Measurements from ENCODE around the gene LRRC74B.
"Not testable (repeated sequence)": the region's sequence is repeated elsewhere in the genome, so short reads cannot be mapped to it uniquely, and the experiment has no call there.

Gene LRRC74B

GRCh38 chr22:21032868-21033688 lies 12.7 kb upstream of the LRRC74B start:
- H3K9me3 Mint-ChIP-seq = no peaks in the 10 kb centered on the region
- no peak overlapping the region for H3K4me3 Mint-ChIP-seq
- H3K4me1 Mint-ChIP-seq = no peaks in the 10 kb centered on the region
- DNase-seq (ENCODE audit: low spot score in 2 of 2) (no peak), ATAC-seq (ENCODE audit: low read depth) (no peak)
- no peak overlapping the region for H3K27ac Mint-ChIP-seq
- no peaks in the 10 kb centered on the region for H3K36me3 Mint-ChIP-seq
- peaks cover 22% of the 10 kb centered on the region for H3K27me3 Mint-ChIP-seq

- Mint-ChIP-seq H3K9me3 (no peaks in the 10 kb centered on the region), H3K27ac (no peak overlapping the region), H3K27me3 (peaks cover 22% of the 10 kb centered on the region), H3K4me1 (no peaks in the 10 kb centered on the region), H3K36me3 (no peaks in the 10 kb centered on the region), H3K4me3 (no peak overlapping the region)
- no peak for ATAC-seq (ENCODE audit: low read depth)
- DNase-seq (ENCODE audit: low spot score in 2 of 2) = no peak
These were observed 11.9 kb upstream of the LRRC74B start for GRCh38 chr22:21033895-21034294.

GRCh38 chr22:21034989-21035388 lies 10.8 kb upstream of the LRRC74B start:
- H3K9me3 Mint-ChIP-seq = no peaks in the 10 kb centered on the region
- no peak for DNase-seq (ENCODE audit: low spot score in 2 of 2)
- H3K4me3 Mint-ChIP-seq = no peak overlapping the region
- H3K27ac Mint-ChIP-seq = no peak overlapping the region
- H3K4me1 Mint-ChIP-seq = no peaks in the 10 kb centered on the region
- no peak for ATAC-seq (ENCODE audit: low read depth)
- H3K27me3 Mint-ChIP-seq = peaks cover 18% of the 10 kb centered on the region
- H3K36me3 Mint-ChIP-seq = no peaks in the 10 kb centered on the region

GRCh38 chr22:21038405-21038804 lies 7.3 kb upstream of the LRRC74B start:
- no peak overlapping the region for H3K27ac Mint-ChIP-seq
- peaks cover 14% of the 10 kb centered on the region for H3K27me3 Mint-ChIP-seq
- no peaks in the 10 kb centered on the region for H3K9me3 Mint-ChIP-seq
- H3K4me1 Mint-ChIP-seq = peaks cover 5% of the 10 kb centered on the region
- no peak overlapping the region for H3K4me3 Mint-ChIP-seq
- H3K36me3 Mint-ChIP-seq = no peaks in the 10 kb centered on the region
- ATAC-seq (ENCODE audit: low read depth) (no peak), DNase-seq (ENCODE audit: low spot score in 2 of 2) (no peak)

- peaks cover 14% of the 10 kb centered on the region for H3K27me3 Mint-ChIP-seq
- not testable (repeated sequence) for H3K4me3 Mint-ChIP-seq; H3K9me3 Mint-ChIP-seq; DNase-seq (ENCODE audit: low spot score in 2 of 2); H3K36me3 Mint-ChIP-seq; H3K27ac Mint-ChIP-seq; ATAC-seq (ENCODE audit: low read depth); H3K4me1 Mint-ChIP-seq
These were observed 6.6 kb upstream of the LRRC74B start for GRCh38 chr22:21039158-21039557.

- ATAC-seq (ENCODE audit: low read depth) (no peak), DNase-seq (ENCODE audit: low spot score in 2 of 2) (no peak)
- peaks cover 16% of the 10 kb centered on the region for H3K27me3 Mint-ChIP-seq
- H3K27ac Mint-ChIP-seq = no peak overlapping the region
- no peaks in the 10 kb centered on the region for H3K36me3 Mint-ChIP-seq
- H3K4me1 Mint-ChIP-seq = peaks cover 21% of the 10 kb centered on the region
- H3K4me3 Mint-ChIP-seq = no peak overlapping the region
- H3K9me3 Mint-ChIP-seq = no peaks in the 10 kb centered on the region
These were observed 3.8 kb upstream of the LRRC74B start for GRCh38 chr22:21041937-21042336.

GRCh38 chr22:21042978-21043859 lies 2.5 kb upstream of the LRRC74B start:
- Mint-ChIP-seq H3K9me3 (no peaks in the 10 kb centered on the region), H3K27me3 (peaks cover 16% of the 10 kb centered on the region), H3K4me1 (peaks cover 21% of the 10 kb centered on the region), H3K36me3 (no peaks in the 10 kb centered on the region), H3K27ac (peak overlapping the region; percentile 12), H3K4me3 (no peak overlapping the region)
- DNase-seq (ENCODE audit: low spot score in 2 of 2) (no peak), ATAC-seq (ENCODE audit: low read depth) (no peak)

GRCh38 chr22:21043860-21044535 lies 1.7 kb upstream of the LRRC74B start:
- no peak overlapping the region for H3K4me3 Mint-ChIP-seq
- DNase-seq (ENCODE audit: low spot score in 2 of 2) (no peak), ATAC-seq (ENCODE audit: low read depth) (no peak)
- H3K27me3 Mint-ChIP-seq = peaks cover 16% of the 10 kb centered on the region
- peaks cover 21% of the 10 kb centered on the region for H3K4me1 Mint-ChIP-seq
- peak overlapping the region; percentile 91 for H3K27ac Mint-ChIP-seq
- H3K9me3 Mint-ChIP-seq = no peaks in the 10 kb centered on the region
- no peaks in the 10 kb centered on the region for H3K36me3 Mint-ChIP-seq

GRCh38 chr22:21044931-21045584 lies 688 bp upstream of the LRRC74B start:
- no peaks in the 10 kb centered on the region for H3K36me3 Mint-ChIP-seq
- H3K4me3 Mint-ChIP-seq = peak overlapping the region; percentile 77
- peak; percentile 38 for ATAC-seq (ENCODE audit: low read depth)
- peaks cover 21% of the 10 kb centered on the region for H3K4me1 Mint-ChIP-seq
- no peak for DNase-seq (ENCODE audit: low spot score in 2 of 2)
- H3K9me3 Mint-ChIP-seq = no peaks in the 10 kb centered on the region
- H3K27me3 Mint-ChIP-seq = peaks cover 13% of the 10 kb centered on the region
- H3K27ac Mint-ChIP-seq = peak overlapping the region; percentile 91

GRCh38 chr22:21047035-21047661 lies 1.4 kb downstream of the LRRC74B start:
- DNase-seq (ENCODE audit: low spot score in 2 of 2) (no peak), ATAC-seq (ENCODE audit: low read depth) (no peak)
- Mint-ChIP-seq H3K4me3 (no peak overlapping the region), H3K27ac (peak overlapping the region; percentile 91), H3K9me3 (no peaks in the 10 kb centered on the region), H3K4me1 (peaks cover 24% of the 10 kb centered on the region), H3K36me3 (no peaks in the 10 kb centered on the region), H3K27me3 (peaks cover 14% of the 10 kb centered on the region)

GRCh38 chr22:21047730-21048129 lies 2.0 kb downstream of the LRRC74B start:
- no peak for ATAC-seq (ENCODE audit: low read depth)
- DNase-seq (ENCODE audit: low spot score in 2 of 2) = no peak
- H3K36me3 Mint-ChIP-seq = no peaks in the 10 kb centered on the region
- peaks cover 14% of the 10 kb centered on the region for H3K27me3 Mint-ChIP-seq
- no peak overlapping the region for H3K4me3 Mint-ChIP-seq
- peaks cover 24% of the 10 kb centered on the region for H3K4me1 Mint-ChIP-seq
- no peaks in the 10 kb centered on the region for H3K9me3 Mint-ChIP-seq
- no peak overlapping the region for H3K27ac Mint-ChIP-seq

GRCh38 chr22:21048448-21048847 lies 2.7 kb downstream of the LRRC74B start:
- H3K9me3 Mint-ChIP-seq; H3K4me3 Mint-ChIP-seq; H3K36me3 Mint-ChIP-seq; DNase-seq (ENCODE audit: low spot score in 2 of 2); ATAC-seq (ENCODE audit: low read depth); H3K27ac Mint-ChIP-seq: not testable (repeated sequence)
- peaks cover 11% of the 10 kb centered on the region for H3K27me3 Mint-ChIP-seq
- H3K4me1 Mint-ChIP-seq = peaks cover 18% of the 10 kb centered on the region

- H3K27me3 Mint-ChIP-seq = peaks cover 12% of the 10 kb centered on the region
- DNase-seq (ENCODE audit: low spot score in 2 of 2); H3K36me3 Mint-ChIP-seq; H3K4me3 Mint-ChIP-seq; H3K9me3 Mint-ChIP-seq; H3K27ac Mint-ChIP-seq; ATAC-seq (ENCODE audit: low read depth): not testable (repeated sequence)
- peaks cover 14% of the 10 kb centered on the region for H3K4me1 Mint-ChIP-seq
These were observed 3.2 kb downstream of the LRRC74B start for GRCh38 chr22:21048965-21049364.
